Dermis microvascular lymphatic vessel endothelial cell (primary cell): ENCODE results near the gene DPPA5. TPM values are rescaled to one million over a fixed set of nuclear protein-coding genes. Genes with fewer than 3 reads are reported as not detected.
"Not testable (repeated sequence)": the region's sequence is repeated elsewhere in the genome, so short reads cannot be mapped to it uniquely, and the experiment has no call there.

ENCODE experiments used
- DNase-seq, 2 donors: peaks; one replicate each; pipeline versions ENCODE4 v3.0.0 to v3.0.0-alpha.2; 2010; ENCODE audit warnings: low read depth in 2 of 2
- total RNA-seq: library from RNA; depleted of rRNA; stranded (reverse); fragments of >200 nt; gene quantifications from 2 replicates; pipeline ENCODE4 v1.2.1, GENCODE V29; 2014

The DPPA5 gene, protein sequence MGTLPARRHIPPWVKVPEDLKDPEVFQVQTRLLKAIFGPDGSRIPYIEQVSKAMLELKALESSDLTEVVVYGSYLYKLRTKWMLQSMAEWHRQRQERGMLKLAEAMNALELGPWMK
- not detected in 2 replicates for total RNA-seq

DNA sequence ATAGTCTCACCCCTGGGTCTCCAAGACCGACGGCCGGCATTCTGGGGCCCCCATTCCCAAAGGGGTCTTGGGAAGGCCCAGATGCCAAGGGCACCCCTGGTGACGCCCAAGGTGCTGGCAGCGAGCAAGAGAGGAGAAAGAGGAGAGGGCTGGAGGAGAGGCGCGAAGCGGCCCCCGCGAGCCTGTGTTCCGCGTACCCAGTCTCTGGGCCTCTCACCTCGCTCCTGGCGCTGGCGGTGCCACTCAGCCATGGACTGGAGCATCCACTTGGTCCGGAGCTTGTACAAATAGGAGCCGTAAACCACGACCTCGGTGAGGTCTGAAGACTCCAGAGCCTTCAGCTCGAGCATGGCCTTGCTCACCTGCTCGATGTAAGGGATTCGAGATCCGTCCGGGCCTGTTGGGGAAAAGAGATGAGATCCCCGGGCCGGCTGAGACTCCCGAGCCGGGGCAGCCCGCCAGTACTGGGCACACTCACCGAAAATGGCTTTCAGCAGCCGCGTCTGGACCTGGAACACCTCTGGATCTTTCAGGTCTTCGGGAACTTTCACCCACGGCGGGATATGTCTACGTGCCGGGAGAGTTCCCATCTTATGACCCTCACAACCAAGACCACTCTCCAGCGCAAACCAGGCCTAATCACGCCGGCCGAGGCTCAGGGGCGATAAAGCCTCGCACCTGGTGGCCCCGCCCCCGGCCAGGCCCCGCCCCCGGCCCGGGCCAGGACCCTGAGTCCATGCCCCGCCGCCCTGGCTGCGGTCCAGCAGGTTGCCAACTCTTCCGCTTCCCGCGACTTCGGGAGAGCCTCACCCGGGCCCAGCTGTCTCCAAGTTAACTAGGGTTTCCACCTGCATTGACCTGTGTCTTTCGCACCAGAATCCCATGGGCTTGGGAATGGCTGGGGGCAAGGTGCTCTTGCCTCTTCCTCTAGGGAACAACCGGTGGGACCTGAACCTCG lies at the start of gene DPPA5:
TSS of gene DPPA5 (minus strand) at position 641 of the 958 bp plus-strand sequence. CDS start at position 590, 51 bp downstream.
- no peak for DNase-seq

DNA sequence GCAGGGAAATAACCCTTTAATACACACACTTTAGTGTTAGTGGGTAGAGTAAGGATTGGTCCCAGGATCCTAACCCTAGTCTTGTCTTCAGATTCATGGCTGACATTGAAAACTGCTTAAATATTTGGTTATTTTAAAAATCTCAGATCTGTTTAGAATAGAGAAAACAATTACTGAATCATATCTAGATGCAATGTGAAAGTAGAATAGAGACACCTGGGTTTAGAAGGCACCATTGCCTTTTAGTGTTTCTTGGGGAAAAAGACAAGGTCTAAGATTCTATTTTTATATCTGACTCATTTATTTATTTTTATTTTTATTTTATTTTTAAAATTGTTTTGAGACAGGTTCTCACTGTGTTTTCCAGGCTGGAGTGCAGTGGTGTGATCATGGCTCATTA lies 46.6 kb upstream of the DPPA5 start:
- DNase-seq: no peak

DNA sequence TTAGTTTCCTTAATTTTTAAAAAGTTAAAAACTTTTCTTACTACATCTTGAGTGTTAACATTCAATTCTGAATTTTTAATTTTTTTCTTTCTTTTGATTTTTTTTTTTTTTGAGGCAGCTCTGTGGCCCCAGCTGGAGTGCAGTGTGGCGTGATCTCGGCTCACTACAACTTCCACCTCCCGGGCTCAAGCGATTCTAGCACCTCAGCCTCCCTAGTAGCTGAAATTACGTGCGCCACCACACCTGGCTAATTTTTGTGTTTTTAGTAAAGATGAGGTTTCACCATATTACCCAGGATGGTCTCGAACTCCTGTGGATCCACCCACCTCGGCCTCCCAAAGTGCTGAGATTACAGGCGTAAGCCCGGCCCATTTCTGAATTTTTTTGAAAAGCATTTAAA lies 41.8 kb upstream of the DPPA5 start:
- no peak for DNase-seq

DNA sequence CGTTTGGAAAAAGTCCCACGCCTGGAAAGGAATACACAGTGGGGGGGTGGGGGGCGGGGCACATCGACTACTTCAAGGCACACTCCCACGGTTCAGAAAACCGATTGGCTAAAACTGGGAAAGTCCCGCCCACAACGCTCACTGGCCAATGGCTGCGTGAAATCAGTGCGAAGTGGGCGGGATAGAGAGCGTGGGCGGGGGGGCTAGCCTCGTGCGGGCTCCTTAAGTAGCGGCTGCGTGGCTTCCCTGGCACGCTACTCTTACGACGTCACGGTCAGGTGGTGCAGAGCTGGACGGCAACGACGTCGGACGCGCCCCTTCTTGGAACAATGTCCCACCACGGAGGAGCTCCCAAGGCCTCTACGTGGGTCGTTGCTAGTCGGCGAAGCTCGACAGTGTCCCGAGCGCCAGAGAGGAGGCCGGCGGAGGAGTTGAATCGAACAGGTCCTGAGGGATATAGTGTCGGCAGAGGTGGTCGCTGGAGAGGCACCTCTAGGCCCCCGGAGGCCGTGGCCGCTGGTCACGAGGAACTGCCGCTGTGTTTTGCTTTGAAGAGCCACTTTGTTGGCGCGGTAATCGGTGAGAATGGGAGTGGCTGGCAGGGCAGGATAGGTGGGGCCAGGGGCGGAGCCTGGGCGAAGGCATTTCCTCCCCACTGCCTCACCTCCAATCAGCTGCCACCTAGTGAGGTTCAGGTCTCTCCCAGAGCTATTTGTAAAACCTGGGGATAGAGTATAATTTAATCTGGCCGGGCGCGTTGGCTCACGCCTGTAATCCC lies 40.7 kb upstream of the DPPA5 start, which contains the start of gene DDX43:
TSS of gene DDX43 (plus strand) at position 252 of the 778 bp plus-strand sequence. CDS start at position 330, 78 bp downstream.
- peak; percentile 20 to 45 for DNase-seq

GRCh38 chr6:73393278-73393677 lies 39.2 kb upstream of the DPPA5 start:
- no peak for DNase-seq

- not testable (repeated sequence) for DNase-seq
These were observed 38.1 kb upstream of the DPPA5 start for GRCh38 chr6:73392188-73392587.

GRCh38 chr6:73391675-73392074 lies 37.6 kb upstream of the DPPA5 start:
- DNase-seq: peak in 1 of 2 donors; percentile 7

GRCh38 chr6:73389854-73390253 lies 35.8 kb upstream of the DPPA5 start:
- no peak for DNase-seq

GRCh38 chr6:73388800-73389512 lies 34.9 kb upstream of the DPPA5 start:
- peak in 1 of 2 donors; percentile 43 for DNase-seq

GRCh38 chr6:73388433-73388799 lies 34.3 kb upstream of the DPPA5 start:
- no peak for DNase-seq

DNA sequence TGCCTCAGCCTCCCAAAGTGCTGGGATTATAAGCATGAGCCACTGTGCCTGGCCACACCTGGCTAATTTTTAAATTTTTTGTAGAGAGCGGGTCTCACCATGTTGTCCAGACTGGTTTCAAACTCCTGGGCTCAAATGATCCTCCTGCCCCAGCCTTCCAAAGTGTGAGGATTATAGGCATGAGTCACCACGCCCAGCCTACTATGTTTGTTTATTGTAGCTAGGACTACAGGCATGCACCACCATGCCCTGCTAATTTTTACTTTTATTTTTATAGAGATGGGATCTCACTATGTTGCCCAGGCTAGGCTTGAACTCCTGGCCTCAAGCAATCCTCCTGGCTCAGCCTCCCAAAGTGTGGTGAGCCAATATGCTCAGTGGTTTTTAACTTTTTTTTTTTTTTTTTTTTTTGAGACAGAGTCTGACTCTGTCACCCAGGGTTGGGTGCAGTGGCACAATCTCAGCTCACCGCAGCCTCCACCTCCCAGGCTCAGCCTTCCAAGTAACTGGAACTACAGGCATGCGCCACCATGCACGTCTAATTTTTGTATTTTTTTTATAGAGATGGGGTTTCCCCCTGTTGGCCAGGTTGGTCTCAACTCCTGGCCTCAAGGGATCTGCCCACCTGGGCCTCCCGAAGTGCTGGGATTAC lies 28.5 kb upstream of the DPPA5 start:
- DNase-seq: no peak

- not testable (repeated sequence) for DNase-seq
These were observed 27.5 kb upstream of the DPPA5 start for GRCh38 chr6:73381531-73381930.

DNA sequence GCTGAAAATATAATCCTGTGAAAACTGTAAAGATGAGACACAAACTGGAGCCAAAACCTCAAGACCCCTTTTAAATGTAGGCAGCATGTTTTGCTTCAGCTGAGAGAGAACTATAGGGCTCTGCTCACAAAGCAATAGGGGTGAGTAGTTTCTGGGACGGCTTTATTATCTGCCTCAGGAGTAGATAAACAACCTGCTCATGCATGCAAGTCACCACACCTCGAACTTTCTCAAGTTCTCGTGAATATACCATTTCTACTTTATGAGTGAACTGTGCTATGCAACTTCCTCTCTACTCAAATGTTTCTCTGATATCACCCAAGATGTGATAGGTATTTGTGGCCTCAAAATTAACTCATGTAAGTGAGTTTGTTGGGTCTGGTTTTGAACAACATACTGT lies 23.1 kb upstream of the DPPA5 start:
- DNase-seq: no peak

DNA sequence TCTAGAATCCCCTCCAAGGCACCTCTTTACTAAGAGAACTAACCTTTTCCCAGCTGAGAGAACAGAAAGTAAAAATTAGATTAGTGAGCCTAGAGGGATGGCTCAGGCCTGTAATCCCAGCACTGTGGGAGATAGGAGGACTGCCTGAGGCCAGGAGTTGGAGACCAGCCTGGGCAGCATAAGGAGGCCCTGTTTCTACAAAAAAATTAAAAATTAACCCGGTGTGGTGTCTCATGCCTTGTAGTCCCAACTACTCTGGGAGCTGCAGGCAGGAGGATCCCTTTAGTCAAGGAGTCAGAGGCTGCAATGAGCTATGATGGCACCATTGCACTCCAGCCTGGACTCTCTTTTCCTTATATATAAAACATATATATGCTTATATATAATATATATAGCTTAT lies 21.1 kb upstream of the DPPA5 start:
- DNase-seq: no peak

DNA sequence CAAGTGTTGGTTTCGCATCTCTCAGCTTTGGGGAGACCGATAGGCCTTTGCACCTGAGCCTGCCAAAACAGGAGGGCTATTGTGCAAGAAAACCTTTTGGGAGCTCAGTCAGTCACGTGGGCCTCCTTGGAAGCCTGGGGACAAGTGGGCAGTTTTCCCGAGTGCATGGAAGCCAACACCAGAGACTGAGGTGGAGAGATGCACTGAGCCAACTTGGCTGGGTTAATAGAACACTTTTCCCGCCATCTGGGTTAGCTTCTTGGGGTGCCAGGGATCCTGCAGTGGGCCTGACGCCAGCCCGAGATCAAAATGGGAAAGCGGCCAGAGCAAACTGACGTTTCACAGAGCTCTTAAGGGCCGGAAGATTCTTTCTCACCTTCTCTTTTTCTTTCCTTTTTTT lies 18.4 kb upstream of the DPPA5 start:
- no peak for DNase-seq

DNA sequence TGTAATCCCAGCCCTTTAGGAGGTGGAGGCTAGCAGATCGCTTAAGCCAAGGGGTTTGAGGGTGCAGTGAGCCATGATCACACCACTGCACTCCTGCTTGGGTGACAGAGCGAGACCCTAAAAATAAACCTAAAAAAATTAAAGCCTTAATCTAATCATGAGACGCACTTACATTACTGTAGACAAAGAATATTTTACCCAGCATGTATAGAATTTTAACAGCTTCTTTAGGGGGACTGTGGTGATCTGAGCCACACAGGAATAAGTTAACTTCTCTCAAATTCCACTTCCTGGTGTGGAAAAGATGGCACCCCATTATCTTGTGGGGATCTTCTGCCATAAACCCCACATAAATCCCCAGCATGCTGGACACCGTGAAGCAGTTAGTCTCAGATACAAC lies 17.9 kb upstream of the DPPA5 start:
- no peak for DNase-seq

DNA sequence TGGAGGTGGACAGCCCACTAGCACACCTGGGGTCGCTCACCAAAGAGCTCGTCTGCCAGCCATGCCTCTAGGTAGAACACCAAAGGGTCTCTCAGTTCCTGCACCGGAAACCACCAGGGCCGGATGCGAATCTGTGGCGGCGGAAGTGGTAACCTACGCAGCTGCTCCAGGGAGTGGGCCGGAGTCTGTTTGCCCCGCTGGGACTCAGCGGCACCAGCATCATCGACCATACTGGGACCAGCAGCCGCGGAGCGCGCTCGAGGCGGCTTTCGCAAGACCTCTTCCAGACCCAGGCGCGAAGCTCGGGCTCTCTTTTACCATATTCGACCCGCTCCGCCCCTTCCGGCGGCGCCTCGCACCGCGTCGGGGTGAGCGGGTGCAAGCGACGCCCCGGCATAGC lies 15.5 kb upstream of the DPPA5 start, which contains the start of gene OOEP:
TSS of gene OOEP (minus strand) at position 335 of the 400 bp plus-strand sequence. CDS start at position 230, 105 bp downstream.
- DNase-seq: no peak

- DNase-seq: no peak
These were observed 15.1 kb upstream of the DPPA5 start for GRCh38 chr6:73369157-73369556.

DNA sequence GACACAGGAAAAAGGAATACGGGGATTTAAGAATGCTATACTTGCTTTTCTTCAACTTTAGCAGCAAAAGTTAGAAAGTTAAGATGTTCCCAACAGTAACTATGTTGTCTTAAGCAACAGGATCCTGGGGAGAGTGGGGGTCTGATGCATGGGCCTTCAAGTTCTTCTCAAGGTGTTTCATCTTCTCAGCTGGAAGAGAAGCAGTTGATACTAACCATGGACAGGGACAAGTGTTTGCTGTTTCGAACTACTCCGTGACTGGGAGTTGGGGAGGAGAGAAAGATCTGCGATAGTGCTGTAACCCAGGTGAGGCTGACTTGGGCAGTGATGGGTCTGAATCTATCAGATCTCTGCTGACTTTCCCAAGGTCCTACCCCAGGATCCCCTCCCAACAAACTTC lies 14.6 kb upstream of the DPPA5 start:
- no peak for DNase-seq

DNA sequence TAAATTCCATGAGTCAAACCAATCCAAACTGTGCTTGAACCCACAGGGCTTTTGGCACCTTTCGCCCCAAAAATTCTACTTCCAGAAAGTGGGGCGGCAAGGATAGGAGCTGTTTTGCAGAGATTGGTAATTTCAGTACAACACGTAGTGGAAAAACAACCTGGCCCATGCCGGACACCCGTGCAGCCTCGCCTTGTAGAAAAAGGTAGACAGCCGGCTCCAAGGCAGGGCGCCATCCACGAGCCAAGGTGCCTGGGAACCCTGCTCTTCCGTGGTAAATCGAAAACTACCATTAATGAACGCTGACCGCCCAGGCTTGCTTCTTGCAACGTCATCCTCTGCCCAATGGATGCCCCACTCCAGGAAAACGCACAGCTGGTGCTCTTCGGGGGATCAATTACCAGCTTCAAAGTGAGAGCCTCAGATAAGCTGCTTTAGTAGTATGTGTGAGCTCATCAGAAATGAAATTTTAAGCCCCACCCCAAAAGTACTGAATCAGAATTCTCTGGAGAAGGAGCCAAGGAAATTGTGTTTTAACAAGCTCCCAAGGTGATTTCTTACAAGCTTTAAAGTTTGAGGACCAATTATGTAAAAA lies 13.8 kb upstream of the DPPA5 start:
- DNase-seq: no peak
